Right atrium auricular region (tissue), 2 donors: ENCODE measurements around the gene MPV17L. TPM values are rescaled to one million over a fixed set of nuclear protein-coding genes. Genes with fewer than 3 reads are reported as not detected.
"Not testable (repeated sequence)": the region's sequence is repeated elsewhere in the genome, so short reads cannot be mapped to it uniquely, and the experiment has no call there.

Source experiments
- DNase-seq: peaks from one replicate; pipeline ENCODE4 v3.0.0-alpha.2; 2019; ENCODE audit warnings: low spot score
- H3K27ac ChIP-seq, 2 donors: fragments of 200-600 bp; sonication (generic); 1 replicate in 1 of 2; 2 replicates in 1 of 2; pipeline ENCODE4 v1.5.1; 2016 to 2019
- H3K27me3 ChIP-seq, 2 donors: fragments of 200-600 bp; sonication (generic); one replicate each; pipeline versions ENCODE4 v1.5.1 to v1.6.0; 2017 to 2019
- H3K36me3 ChIP-seq: fragments of 200-600 bp; sonication (generic); one replicate; pipeline ENCODE4 v1.5.1; 2016
- H3K4me1 ChIP-seq, 2 donors: fragments of 200-600 bp; sonication (generic); one replicate each; pipeline versions ENCODE4 v1.5.1 to v1.6.0; 2017 to 2019
- H3K4me3 ChIP-seq, 2 donors: fragments of 200-600 bp; sonication (generic); 1 replicate in 1 of 2; 2 replicates in 1 of 2; pipeline ENCODE4 v1.5.1; 2017 to 2019; ENCODE audit warnings: mild to moderate bottlenecking in 1 of 2, moderate library complexity in 1 of 2
- H3K9me3 ChIP-seq, 2 donors: fragments of 200-600 bp; sonication (generic); one replicate each; pipeline ENCODE4 v1.5.1; 2019
- CTCF ChIP-seq, 2 donors: fragments of 200-600 bp; sonication (generic); IDR thresholded peaks; one replicate each; pipeline ENCODE4 v1.5.1; 2019; ENCODE audit warnings: antibody characterized with exemption in 2 of 2
- total RNA-seq, 2 donors: library from RNA; depleted of rRNA; stranded (reverse); fragments of >200 nt; gene quantifications; one replicate each; pipeline ENCODE4 v1.1.0, GENCODE V29; 2016

The MPV17L gene
- total RNA-seq, 2 donors from 2014 or later = 7.2 to 10.8 TPM

DNA sequence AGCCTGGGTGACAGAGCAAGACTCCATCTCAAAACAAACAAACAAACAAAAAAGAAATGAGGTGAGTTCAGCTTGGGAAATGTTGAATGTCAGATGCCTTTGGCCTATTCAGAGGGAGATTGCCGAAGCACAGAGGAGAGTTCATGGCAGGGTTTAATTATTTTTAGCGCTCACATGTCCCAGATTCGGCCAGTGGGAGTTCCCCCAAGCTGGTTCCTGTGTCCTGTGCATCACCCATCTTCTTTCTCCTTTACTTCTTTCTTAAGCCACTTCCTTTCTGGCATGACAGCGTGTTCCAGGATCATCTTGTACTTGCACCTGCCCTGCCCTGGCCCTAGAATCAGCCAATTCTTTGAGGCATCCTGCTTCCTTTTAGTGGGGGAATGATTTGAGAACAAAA, 9.2 kb downstream of the MPV17L start:
- Histone ChIP-seq H3K27ac (peak overlapping the region; percentile 47 to 69), H3K27me3 (no peaks in the 10 kb centered on the region), H3K4me1 (peaks cover 0 to 8% of the 10 kb centered on the region in 2 donors), H3K36me3 (no peaks in the 10 kb centered on the region), H3K9me3 (no peaks in the 10 kb centered on the region), H3K4me3 (no peak overlapping the region)
- peak; percentile 61 for DNase-seq
- TF ChIP-seq CTCF (IDR thresholded peaks at IDR 0.05) = no peak

GRCh38 chr16:15407756-15408155, 12.2 kb downstream of the MPV17L start:
- not testable (repeated sequence) for H3K4me3 ChIP-seq, H3K4me1 ChIP-seq, DNase-seq, H3K36me3 ChIP-seq, H3K27ac ChIP-seq, H3K9me3 ChIP-seq, H3K27me3 ChIP-seq

DNA sequence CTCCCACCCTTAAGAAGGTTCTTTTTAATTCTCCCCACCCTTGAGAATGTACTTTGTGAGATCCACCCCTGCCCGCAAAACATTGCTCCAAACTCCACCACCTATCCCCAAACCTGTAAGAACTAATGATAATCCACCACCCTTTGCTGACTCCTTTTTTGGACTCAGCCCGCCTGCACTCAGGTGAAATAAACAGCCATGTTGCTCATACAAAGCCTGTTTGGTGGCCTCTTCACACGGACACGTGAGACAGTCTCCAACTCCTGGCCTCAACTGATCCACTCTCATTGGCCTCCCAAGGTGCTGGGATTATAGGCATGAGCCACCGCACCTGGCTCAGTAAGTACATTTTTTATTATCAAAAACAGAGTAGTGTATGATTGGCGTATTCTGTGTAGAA, 13.9 kb downstream of the MPV17L start:
- H3K9me3 ChIP-seq, H3K36me3 ChIP-seq, H3K4me1 ChIP-seq, H3K27ac ChIP-seq, DNase-seq, H3K4me3 ChIP-seq, H3K27me3 ChIP-seq: not testable (repeated sequence)

DNA sequence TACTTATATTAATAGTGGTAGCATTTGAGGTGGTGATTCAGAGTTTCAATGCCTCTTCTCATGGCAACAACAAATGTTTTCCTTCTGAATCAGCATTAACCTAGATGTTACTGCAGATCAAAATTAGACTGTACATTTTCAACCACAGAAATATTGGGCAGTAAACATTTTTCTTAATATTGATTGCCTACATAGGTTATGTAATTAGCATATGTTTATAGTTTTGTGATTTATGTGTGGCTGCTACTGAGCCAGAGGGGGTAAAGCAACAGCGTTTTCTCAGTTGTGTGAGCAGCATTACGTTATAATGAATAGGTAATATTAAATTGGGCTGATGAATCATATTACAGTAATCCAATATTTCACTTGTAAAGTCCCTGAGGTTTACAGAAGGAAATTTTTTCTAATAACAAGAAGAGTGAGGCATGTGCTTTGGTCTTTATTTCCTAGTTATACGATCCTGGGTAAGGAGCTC, 20.0 kb downstream of the MPV17L start:
- Histone ChIP-seq H3K27me3 (no peaks in the 10 kb centered on the region), H3K36me3 (no peaks in the 10 kb centered on the region), H3K27ac (no peak overlapping the region), H3K4me3 (no peak overlapping the region), H3K9me3 (no peaks in the 10 kb centered on the region), H3K4me1 (no peaks in the 10 kb centered on the region)
- TF ChIP-seq CTCF (IDR thresholded peaks at IDR 0.05) = no peak
- no peak for DNase-seq

DNA sequence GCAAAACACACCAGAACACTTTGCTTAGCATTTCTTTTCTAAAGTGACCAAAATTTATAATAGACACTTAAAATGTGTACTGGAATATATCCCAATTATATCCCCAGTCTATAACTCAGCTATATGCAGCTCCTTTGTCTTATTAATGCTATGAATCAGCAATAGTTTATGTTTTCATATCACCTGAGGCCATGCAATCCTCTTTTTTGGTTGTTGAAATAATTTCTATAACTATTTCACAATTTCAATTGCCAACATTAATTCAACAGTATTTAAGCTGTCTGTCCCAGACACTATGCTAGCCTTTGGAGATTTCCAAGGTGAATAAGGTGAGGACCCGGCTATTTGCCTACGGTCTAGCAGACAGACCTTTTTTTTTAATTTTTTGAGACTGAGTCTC, 21.6 kb downstream of the MPV17L start:
- no peaks in the 10 kb centered on the region for H3K4me1 ChIP-seq
- no peak for DNase-seq
- no peaks in the 10 kb centered on the region for H3K9me3 ChIP-seq
- H3K4me3 ChIP-seq = no peak overlapping the region
- no peak overlapping the region for H3K27ac ChIP-seq
- no peaks in the 10 kb centered on the region for H3K27me3 ChIP-seq
- H3K36me3 ChIP-seq = no peaks in the 10 kb centered on the region
- TF ChIP-seq CTCF (IDR thresholded peaks at IDR 0.05) = no peak

DNA sequence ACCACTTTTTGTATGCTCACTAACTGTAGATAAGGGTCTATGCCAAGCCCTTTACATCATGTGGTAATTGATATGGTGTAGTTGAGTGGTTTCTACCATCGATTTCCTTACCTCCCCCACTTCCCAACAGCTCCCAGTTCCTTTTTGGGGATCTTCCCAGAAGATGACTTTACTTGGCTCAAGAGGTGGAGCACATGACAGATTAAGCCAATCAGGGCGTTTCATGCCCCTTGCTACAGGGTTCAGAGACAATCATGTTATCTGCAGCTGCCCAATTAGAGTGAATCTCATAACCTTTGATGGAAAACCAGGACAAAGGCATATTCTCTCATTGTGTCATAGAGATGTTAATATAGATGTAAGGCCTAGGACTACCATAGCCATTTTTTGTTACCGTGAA, 22.7 kb downstream of the MPV17L start:
- DNase-seq = no peak
- Histone ChIP-seq H3K9me3 (no peaks in the 10 kb centered on the region), H3K36me3 (no peaks in the 10 kb centered on the region), H3K4me1 (no peaks in the 10 kb centered on the region), H3K27ac (no peak overlapping the region), H3K27me3 (no peaks in the 10 kb centered on the region), H3K4me3 (no peak overlapping the region)
- no peak for TF ChIP-seq CTCF (IDR thresholded peaks at IDR 0.05)

GRCh38 chr16:15421696-15422095, 26.1 kb downstream of the MPV17L start:
- not testable (repeated sequence) for H3K36me3 ChIP-seq, H3K27me3 ChIP-seq, H3K27ac ChIP-seq, H3K4me1 ChIP-seq, H3K9me3 ChIP-seq, H3K4me3 ChIP-seq, DNase-seq
